ENCODE results near the gene FAM153A.
"Not testable (repeated sequence)": the region's sequence is repeated elsewhere in the genome, so short reads cannot be mapped to it uniquely, and the experiment has no call there.

Gene FAM153A

DNA sequence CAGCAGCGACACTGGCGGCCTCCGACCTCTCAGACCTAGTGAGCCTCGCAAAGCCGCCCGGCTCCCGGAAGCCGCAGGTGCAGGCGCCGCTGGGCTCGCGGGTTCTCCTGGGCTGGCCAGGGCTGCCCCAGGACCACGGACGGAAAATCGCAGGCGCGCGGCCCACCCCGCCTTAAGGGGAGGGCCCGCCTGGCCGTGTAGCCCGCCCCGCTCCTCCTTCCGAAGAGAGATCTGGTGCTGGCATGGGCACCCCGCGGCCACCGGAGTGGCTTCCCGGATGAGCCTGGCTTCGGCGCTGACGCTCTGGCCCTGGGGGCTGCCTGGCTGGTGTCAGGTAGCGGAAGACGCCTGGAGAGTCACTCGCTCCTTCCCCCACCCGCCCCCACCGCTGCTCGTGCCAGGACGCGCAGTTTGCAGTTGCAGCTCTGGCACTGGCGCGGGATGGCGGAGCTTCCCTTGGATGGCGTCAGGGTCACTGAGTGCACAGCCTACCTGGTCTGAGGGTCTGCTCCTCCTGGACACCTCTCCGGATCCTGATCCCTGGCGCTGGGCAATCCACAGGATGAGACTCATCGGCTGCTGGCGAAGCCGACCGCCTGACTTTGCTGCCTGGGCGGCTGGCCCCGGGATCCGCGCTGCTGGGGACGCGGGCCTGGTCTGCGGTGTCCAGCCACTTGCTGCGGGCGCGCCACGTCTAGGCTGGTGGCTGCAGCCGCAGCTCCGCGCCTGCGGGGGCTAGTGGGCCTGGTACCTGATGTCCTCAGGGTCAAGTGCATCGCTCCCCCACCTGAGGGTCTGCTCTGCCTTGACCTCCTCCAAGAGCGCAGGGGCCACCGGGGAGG, at the start of gene FAM153A:
Gene FAM153A (minus strand): TSS at position 108 of the 842 bp plus-strand sequence.
- DNase-seq: peak; percentile 14

DNA sequence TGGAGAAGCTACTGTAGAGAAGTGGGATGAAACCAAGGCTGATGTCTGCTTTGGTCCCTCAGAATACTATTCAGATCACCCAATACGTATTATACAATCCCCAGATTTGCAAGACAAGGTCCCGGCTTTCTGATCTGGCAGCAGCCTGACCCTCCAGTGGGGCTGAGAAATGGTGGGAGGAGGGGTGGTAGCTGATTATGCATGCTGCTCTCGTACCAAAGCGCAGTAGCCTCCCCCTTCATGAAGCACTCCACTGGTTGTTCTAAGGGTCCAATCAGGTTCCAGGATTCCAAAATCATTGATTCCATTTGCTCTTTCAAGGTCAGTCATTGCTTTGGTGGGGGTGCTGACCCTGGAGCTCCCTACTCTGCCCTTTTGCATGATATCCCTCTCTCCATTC, 49.6 kb upstream of the FAM153A start:
- DNase-seq: not testable (repeated sequence)

DNA sequence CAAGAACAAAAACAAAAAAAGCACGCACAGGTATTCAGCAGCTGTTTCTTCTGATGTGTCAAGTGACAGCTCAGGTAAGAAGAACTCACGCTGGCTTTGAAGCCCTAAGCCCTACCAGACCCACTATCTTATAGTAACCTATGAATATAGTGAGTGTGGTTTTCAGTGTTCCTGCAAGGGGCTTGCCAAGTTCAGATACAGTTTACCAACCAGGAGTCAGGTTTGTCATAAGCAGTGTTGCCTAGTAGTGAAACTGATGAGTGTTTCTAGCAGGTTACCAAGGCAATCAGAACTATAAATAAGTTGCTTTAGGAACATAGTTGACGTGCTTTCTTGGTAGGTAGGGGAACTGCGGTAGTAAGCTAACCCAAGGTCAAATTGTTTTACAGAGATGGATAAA, 43.4 kb upstream of the FAM153A start:
- peak; percentile 69 for DNase-seq

DNA sequence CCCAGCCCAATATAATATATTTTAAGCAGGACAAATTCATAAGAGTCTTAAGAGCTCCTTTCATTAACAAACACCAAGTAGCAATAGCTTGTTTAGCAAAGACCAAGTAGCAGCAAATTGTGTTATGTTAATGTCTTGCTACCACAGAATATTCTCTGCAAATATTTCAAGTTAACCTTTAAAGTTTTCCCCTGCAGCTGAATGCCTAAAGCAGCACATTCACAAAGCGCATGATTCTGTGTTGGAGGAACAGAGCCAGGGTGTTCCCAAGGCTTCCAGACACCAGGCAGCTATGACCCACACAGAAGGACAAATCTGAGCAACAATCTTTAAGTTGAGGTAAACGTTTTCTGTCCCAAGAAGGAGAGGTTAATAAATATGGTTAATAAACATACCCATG, 42.1 kb upstream of the FAM153A start:
- DNase-seq: not testable (repeated sequence)

DNA sequence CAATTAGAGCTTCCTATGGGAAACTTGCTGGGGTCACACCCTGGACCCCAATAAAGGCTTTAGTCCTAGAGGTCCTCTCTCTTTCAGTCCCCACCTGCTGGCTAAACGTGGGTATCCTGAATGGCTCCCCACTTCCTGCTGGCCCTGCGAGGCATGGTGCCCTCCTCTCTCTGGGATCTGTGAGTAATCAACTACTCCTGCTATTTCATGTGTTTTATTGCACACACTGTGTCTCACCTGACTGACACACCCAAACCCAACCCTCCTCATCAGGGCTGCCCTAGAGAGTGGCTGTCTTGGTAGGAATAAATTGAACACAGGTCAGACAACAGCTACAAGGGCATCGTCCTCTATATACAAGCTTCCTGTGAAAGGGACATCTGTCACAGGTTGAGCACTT, 39.8 kb upstream of the FAM153A start:
- DNase-seq: not testable (repeated sequence)

DNA sequence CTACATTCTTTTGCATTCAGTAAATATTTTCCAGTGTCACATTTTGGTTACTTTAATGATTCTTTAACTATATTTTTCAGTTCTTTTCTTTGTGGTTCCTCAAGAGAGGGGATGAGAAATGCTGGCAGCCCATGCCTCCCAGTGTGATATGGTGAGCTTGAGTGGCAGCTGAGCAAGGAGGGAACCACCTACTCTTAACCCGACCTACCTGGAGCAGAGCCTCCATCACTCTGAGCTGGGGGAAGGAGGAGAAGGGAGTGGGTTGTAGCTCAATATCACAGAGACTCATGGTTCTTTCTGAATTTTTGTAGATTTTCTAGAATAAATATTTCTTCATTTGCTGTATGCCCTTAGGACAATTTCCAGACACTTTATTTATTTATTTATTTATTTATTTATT, 37.0 kb upstream of the FAM153A start:
- not testable (repeated sequence) for DNase-seq

DNA sequence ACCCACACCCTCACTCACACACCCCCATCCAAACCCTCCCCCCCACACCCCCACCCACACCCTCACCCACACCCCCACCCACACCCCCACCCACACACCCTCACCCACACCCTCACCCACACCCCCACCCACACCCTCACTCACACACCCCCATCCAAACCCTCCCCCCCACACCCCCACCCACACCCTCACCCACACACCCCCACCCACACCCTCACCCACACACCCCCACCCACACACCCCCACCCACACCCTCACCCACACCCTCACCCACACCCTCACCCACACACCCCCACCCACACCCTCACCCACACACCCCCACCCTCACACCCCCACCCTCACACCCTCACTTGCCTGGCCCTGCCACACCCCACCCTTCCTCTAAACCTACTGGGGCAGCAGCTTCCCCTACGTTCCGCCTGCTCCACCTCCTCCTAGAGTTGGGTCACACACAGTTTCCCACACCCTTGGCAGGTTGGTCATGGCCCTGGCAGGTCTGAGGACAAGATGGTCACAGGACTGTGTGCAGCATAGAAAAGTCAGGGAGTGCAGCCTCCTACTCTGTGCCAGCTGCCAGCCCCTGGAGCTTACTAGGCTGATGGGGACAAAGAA, 30.2 kb upstream of the FAM153A start:
- DNase-seq: peak; percentile 20

DNA sequence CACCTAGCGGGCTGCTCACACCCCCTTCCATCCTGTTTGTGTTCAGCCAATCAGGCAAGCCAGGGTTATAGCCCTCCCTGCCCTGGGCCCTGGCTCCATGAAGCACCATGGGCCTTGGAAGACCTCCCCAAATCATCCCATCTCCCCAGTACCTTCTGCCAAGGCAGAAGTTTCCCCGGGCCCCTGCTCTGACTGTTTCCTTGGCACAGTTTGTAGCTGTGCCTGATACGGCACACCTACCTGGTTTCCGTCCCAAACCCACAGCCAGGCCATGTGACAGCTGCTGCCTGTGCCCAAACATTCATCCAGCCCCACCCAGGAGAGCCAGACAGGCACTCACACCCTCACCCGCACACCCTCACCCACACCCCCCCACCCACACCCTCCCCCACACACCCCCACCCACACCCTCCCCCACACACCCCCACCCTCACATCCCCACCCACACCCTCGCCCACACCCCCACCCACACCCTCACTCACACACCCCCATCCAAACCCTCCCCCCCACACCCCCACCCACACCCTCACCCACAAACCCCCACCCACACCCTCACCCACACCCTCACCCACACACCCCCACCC, 29.6 kb upstream of the FAM153A start:
- DNase-seq: peak; percentile 56

DNA sequence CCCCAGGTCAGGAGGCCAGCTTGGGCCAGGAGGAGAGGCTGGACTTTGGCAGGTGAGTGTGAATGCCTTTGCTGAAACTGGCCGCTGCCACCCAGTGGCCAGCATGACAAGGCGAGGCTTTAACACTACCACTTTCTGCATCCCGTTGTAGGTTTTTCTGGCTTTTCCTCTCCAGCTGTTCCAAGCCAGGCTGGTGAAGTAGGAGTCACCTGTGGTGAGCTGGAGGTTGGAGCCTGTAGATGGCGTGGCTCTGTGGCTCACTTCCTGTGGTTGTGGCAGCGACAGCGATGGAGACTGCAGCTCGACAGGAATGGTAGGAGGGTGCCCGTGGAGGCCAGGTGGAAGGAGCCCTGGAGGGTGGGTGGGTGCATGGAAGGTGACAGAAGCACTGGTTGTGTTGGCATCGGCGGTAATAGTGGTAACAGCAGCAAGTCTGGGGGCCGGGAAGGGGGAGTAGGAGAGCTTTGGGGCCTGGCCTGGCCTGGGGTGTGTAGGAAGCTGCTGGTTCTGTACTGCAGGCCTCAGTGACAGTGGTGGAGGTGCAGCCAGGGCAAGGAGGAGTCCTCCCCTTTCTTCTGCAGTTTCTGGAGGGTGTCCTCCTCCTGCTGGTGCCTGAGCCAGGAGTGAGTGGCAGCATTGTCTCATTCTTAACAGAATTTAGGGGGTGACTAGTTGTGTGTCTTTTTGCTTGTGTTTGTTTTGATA, 26.7 kb upstream of the FAM153A start:
- DNase-seq: peak; percentile 47

DNA sequence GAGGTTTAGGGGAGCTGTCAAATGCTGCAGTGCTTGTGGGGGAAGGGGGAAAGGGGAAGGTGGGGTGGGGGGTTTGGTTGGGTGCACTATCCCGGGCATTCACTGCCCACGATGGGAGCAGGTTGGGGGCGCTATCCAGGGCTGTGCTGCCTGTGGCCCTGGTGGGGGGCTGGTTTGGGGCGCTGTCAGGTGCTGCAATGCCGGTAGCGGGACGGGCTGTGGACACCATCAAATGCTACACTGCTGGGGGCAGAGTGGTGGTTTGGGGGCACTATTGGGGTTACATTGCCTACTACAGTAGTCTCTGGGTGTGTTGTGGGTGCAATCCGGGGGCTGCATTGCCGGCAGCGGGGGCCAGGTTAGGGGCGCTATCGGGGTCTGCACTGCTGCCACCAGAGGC, 25.7 kb upstream of the FAM153A start:
- not testable (repeated sequence) for DNase-seq

DNA sequence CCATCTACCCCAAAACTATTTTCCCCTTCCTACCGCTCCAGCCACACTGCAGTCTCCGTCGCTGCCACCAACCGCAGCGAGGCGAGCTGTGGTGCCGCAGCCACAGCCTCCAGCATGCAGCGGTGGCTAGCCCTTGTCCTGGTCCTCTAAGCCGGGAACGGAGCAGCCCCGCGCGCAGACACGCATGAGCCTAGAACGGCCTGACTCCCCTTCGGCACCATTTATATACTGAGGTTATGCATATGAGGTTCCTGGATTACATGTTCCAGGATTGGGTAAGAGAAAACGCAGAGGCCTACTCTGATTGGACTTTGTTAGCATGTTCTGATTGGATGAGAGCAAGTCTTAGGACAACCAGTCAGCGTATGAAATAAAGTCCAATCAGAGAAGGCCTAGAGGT, 24.6 kb upstream of the FAM153A start:
- DNase-seq: not testable (repeated sequence)

DNA sequence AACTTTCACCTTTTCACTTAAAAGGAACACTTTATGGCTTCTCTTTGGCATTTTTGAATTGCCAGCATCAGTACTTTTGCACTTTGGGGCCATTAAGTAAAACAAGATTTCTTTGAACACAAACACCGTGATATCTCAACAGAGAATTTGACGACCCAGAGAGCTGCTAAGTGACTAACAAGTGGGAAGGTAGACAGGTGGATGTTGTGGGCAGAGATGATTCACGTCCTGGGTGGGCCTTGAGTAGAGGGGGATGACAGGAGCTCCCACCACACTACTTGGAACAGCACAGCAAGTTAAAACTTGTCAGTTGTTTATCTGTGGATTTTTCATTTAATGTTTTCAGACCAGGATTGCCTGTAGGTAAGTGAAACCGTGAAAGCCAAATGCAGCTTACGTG, 18.7 kb upstream of the FAM153A start:
- DNase-seq: not testable (repeated sequence)

DNA sequence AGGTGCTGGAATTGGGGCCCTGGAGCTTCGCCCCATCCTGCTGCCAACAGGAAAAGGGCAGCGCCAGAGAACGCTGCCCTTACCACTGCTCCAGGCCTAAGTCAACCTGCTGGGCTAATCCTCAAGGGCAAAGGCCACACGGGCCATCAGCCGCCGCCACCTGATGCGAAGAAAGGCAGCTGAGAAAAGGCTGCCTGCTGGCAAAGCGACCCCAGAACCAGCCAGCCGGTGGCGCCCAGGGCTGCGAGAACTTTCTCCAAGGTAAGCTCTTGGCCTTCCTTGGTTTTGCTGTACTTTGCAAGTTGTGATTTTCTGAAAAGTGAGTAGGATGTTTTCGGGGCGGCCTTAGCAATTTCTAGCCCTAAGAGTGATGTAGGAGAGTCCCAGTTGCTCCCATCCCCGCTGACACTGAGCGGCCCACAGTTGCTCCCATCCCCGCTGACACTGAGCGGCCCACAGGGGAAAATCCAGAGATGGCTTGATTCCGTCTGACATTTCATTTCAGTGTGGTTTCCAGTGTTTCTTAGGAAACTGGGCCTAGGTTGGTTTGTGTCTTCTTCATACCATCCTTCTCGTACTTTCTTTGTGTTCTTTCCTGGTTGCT, 15.6 kb upstream of the FAM153A start:
- DNase-seq: peak; percentile 42

DNA sequence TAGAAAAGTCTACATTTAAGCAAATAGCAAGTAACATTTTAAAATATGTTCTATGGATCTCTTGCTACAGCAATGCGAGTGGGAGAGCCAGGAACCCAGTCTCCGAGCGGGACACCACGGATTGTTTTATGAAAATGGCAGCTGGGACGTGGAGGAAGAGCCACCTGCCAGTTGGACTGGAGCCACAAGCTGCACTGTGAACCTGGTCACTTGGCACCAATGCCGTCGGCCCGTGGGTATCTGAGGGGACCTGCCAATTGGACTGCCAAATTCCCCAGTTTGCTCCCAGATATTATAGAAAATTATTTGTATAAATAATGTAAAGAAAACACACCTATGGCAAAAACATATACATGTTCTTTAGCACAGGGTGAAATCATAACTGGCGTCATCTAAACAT, 10.6 kb upstream of the FAM153A start:
- DNase-seq: not testable (repeated sequence)

DNA sequence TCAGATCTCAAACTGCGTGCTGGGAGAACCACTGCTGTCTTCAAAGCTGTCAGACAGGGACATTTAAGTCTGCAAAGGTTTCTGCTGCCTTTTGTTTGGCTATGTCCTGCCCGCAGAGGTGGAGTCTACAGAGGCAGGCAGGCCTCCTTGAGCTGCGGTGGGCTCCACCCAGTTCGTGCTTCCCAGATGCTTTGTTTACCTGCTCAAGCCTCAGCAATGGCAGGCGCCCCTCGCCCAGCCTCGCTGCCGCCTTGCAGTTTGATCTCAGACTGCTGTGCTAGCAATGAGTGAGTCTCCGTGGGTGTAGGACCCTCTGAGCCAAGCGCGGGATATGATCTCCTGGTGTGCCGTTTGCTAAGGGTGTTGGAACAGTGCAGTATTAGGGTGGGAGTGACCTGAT, 8.9 kb upstream of the FAM153A start:
- not testable (repeated sequence) for DNase-seq

DNA sequence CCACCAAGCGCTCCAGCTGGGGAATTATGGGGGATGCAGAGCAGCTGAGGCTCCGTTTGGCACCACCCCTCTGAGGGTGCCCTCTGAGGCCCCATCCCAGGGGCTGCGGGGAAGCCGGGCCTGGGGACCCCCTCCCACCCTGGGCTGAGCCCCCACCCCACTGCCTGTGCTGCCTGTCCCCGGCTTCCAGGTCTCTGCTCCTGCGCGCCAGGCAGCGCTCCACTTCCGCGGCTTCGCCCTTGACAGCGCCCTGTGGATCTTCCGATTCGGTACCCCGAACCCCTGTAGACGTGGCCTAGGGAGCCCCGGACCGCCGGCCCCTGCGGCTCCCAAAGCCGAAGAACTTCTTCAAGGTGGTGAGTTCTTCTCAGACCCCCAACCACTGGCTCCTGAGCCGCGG, 530 bp downstream of the FAM153A start:
- DNase-seq: not testable (repeated sequence)

DNA sequence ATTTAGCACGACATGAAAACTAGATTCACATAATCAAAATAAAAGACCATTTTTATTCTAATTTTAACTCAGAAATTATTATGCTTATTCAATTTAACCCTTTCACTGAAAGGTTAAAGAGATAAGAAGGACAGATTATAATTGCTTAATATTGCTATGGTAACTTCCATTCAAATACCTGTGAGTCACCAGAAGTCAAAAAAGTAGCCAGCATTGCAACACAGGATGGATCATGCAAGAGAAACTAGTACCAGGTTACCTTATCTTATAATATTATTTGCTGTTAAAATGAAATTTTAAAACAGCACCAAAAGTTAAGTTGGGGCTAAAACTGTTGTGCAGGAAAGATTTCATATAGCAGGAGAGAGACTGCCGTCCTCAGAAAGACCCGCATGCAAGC, 11.5 kb downstream of the FAM153A start:
- DNase-seq: not testable (repeated sequence)

DNA sequence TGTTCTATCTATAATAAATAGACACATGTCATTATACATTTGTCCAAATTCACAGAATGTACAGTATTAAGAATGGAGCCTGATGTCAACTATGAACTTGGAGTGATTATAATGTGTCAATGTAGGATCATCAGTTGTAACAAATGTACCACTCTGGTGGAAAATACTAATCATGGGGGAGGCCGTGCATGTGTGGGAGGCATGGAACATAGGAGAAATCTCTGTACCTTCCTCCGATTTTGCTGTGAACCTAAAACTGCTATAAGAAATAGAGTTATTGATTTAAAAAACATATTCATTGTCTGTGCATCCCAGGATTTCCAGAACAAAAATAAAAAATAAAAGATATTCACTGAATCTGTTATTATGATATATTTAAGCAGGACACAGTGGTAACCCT, 12.1 kb downstream of the FAM153A start:
- not testable (repeated sequence) for DNase-seq

DNA sequence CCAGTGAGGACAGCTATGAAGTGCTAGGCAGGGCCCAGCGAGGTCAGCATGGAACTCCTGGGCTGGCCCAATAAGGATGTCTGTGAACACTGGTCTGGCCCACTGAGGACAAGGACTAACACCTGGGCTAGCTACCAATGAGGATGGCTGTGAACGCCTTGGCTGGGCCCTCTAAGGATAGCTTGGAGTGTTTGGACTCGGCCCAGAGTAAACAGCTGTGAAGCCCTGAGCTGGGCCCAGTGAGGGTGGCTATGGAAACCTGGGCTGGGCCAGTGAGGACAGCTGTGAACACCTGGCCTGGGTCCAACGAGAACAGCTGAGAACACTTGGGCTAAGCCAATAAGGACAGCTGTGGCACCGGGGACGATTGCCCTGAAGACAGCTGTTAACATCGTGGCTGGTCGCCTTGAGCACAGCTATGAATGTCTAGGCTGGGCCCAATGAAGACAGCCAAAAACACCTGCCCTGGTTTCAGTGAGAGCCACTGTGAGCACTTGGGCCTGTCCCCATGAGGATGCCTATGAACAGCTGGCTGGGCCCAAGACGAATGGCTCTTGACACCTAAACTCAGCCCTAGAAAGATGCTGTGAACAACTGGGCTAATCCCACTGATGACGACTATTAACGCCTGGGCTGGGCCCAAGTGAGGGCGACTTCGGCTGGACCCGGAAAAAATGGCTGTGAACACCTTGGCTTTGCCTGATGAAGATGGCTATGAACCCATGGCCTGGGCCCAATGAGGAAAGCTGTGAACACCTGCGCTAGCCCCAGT, 18.8 kb downstream of the FAM153A start:
- DNase-seq: not testable (repeated sequence)

DNA sequence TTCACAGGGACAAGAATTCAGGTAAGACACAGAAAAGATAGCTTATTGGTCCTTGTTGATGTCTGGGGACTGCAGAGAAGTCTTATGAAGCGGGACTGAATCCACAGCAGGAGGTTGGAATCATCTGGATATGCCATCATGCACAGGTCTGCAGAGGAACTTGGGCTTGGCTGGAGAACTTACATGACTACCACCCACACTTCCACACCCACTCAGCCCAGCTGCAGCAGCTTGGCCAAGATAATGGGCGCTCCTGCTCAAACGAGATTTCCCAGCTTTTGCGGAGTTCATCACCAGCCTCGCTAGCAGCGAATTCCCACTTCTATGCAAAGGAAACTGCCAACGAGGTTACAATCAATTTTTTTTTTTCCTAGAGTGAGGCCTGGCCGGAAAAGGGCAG, 21.7 kb downstream of the FAM153A start:
- not testable (repeated sequence) for DNase-seq

DNA sequence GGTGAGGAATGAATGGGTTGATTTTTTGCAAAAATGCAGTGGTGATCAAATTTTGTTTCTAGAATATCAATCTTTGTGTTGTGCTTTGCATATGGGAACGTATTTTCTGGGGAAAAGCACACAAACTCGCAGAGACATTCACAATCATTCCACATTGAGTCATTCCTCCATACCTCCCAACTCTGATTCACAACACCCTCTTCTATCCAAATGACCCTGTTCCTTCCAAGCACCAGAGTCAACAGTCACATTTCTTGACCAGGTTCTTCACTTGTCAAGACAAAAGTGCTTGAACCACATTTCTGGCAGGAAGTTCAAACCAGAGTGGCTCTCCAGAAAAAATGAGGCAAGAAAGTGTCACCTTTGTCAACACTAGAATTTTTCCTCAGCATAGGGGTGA, 35.3 kb downstream of the FAM153A start:
- not testable (repeated sequence) for DNase-seq

DNA sequence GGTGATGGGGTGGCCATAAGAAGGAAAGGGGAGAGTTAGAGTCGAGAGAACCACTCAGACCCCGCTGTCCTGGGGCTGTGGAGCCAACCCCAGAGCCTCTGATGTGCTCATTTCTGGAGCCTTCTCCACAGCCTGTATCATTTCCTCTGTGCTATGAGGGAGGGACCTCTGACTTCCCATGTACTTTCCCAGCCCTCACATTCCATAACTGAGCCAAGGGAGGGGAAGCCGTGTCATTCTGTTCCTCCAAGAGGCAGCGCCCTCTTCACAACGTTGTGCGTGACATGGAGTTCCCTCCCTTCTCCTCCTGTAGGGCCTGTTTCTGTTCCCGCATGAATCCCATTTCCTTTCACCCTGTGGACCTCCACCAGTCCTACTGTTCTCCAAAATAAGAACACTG, 57.8 kb downstream of the FAM153A start:
- DNase-seq: not testable (repeated sequence)
